Stimulated activated CD4-positive, alpha-beta T cell treated with anti-CD3 and anti-CD28 coated beads, Interleukin-4, amount 100 ng/mL, for 4 hours (primary cell): ENCODE measurements around the gene MATCAP1.
A peak's percentile ranks its signal among the peaks of the same experiment; 100 is the strongest.

ENCODE experiments used
- DNase-seq, 2 experiments: peaks; one replicate each; pipeline ENCODE4 v3.0.0-alpha.2; 2020

MATCAP1 gene

GRCh38 chr16:67190448-67191399 lies 7.0 kb upstream of the MATCAP1 start:
- no peak for DNase-seq

GRCh38 chr16:67190041-67190440 lies 6.3 kb upstream of the MATCAP1 start, which contains the start of gene EXOC3L1:
EXOC3L1 (minus strand) TSS chr16:67190136; CDS start chr16:67189676, 460 bp downstream.
- DNase-seq, result no peak

- DNase-seq, result no peak
Measured at GRCh38 chr16:67188798-67189197, 5.0 kb upstream of the MATCAP1 start.

GRCh38 chr16:67188323-67188722 lies 4.6 kb upstream of the MATCAP1 start:
- DNase-seq, result no peak

GRCh38 chr16:67187175-67187890 lies 3.6 kb upstream of the MATCAP1 start:
- no peak for DNase-seq

- no peak for DNase-seq
Measured at GRCh38 chr16:67186550-67186950, 2.8 kb upstream of the MATCAP1 start.

- DNase-seq, result no peak
Measured at GRCh38 chr16:67185651-67186134, 1.9 kb upstream of the MATCAP1 start.

- peak; percentile 68 to 84 for DNase-seq
Measured at GRCh38 chr16:67184995-67185650, 1.4 kb upstream of the MATCAP1 start.

- DNase-seq, result peak in 1 of 2 experiments; percentile 46
Measured at GRCh38 chr16:67184453-67184994, 761 bp upstream of the MATCAP1 start.

GRCh38 chr16:67183284-67183626 lies 508 bp downstream of the MATCAP1 start:
- DNase-seq, result no peak

- DNase-seq, result no peak
Measured at GRCh38 chr16:67182288-67182687, 1.5 kb downstream of the MATCAP1 start.

- DNase-seq, result no peak
Measured at GRCh38 chr16:67181346-67181745, 2.4 kb downstream of the MATCAP1 start.

- no peak for DNase-seq
Measured at GRCh38 chr16:67180166-67180565, 3.6 kb downstream of the MATCAP1 start.

- DNase-seq, result no peak
Measured at GRCh38 chr16:67179421-67180080, 4.2 kb downstream of the MATCAP1 start.

- DNase-seq, result peak in 1 of 2 experiments; percentile 36
Measured at GRCh38 chr16:67177743-67178699, 5.7 kb downstream of the MATCAP1 start.

- no peak for DNase-seq
Measured at GRCh38 chr16:67176662-67177061, 7.1 kb downstream of the MATCAP1 start.

- no peak for DNase-seq
Measured at GRCh38 chr16:67174706-67175231, 9.0 kb downstream of the MATCAP1 start.

- peak; percentile 50 to 55 for DNase-seq
Measured at GRCh38 chr16:67173808-67174705, 9.7 kb downstream of the MATCAP1 start.

GRCh38 chr16:67173323-67173722 lies 10.4 kb downstream of the MATCAP1 start:
- DNase-seq, result no peak
